GM19099 (cell line): ENCODE results near the gene SMPD3.

Source experiments
- POLR2A ChIP-seq: IDR thresholded peaks from 3 replicates; pipeline ENCODE4 v1.6.1; 2011; ENCODE audit warnings: low read depth; ENCODE audit not compliant: insufficient read length; ENCODE audit errors: extremely low read depth

Gene SMPD3

GRCh38 chr16:68369168-68369567, 79.1 kb downstream of the SMPD3 start:
- TF ChIP-seq POLR2A, result no peak

GRCh38 chr16:68368301-68368888, 79.9 kb downstream of the SMPD3 start:
- no peak for TF ChIP-seq POLR2A

- TF ChIP-seq POLR2A, result no peak
These were observed 80.4 kb downstream of the SMPD3 start for GRCh38 chr16:68367891-68368290.

- TF ChIP-seq POLR2A, result no peak
These were observed 80.9 kb downstream of the SMPD3 start for GRCh38 chr16:68367440-68367839.

GRCh38 chr16:68367030-68367429, 81.3 kb downstream of the SMPD3 start:
- no peak for TF ChIP-seq POLR2A

GRCh38 chr16:68366062-68366461, 82.2 kb downstream of the SMPD3 start:
- TF ChIP-seq POLR2A, result no peak

- TF ChIP-seq POLR2A, result no peak
These were observed 83.0 kb downstream of the SMPD3 start for GRCh38 chr16:68365167-68365817.

- no peak for TF ChIP-seq POLR2A
These were observed 83.7 kb downstream of the SMPD3 start for GRCh38 chr16:68364561-68364998.

- TF ChIP-seq POLR2A, result no peak
These were observed 84.4 kb downstream of the SMPD3 start for GRCh38 chr16:68363658-68364521.

GRCh38 chr16:68362947-68363657, 85.2 kb downstream of the SMPD3 start:
- TF ChIP-seq POLR2A, result no peak

GRCh38 chr16:68362262-68362913, 85.9 kb downstream of the SMPD3 start:
- no peak for TF ChIP-seq POLR2A

- no peak for TF ChIP-seq POLR2A
These were observed 86.8 kb downstream of the SMPD3 start for GRCh38 chr16:68361485-68361884.

GRCh38 chr16:68360956-68361355, 87.4 kb downstream of the SMPD3 start:
- TF ChIP-seq POLR2A, result no peak

- no peak for TF ChIP-seq POLR2A
These were observed 87.8 kb downstream of the SMPD3 start for GRCh38 chr16:68360547-68360946.
